C4-2B (cell line): ENCODE results near the gene PPARA.

ENCODE experiments used
- CTCF ChIP-seq: fragments of 450-650 bp; conservative IDR thresholded peaks from 2 replicates; pipeline ENCODE4 v1.5.1; 2017; ENCODE audit warnings: mild to moderate bottlenecking
- ZFX ChIP-seq: fragments of 450-650 bp; IDR thresholded peaks from 2 replicates; pipeline ENCODE4 v1.6.1; 2017

GRCh38 chr22:46124383-46125144, 25.8 kb upstream of the PPARA start:
- TF ChIP-seq CTCF (no peak), ZFX (no peak)
